ENCODE results near the gene CBX3. TPM values are rescaled to one million over a fixed set of nuclear protein-coding genes. Genes with fewer than 3 reads are reported as not detected.
"Not testable (repeated sequence)": the region's sequence is repeated elsewhere in the genome, so short reads cannot be mapped to it uniquely, and the experiment has no call there.

Gene CBX3
- total RNA-seq, 1 donor from 2014 or later = 54.2 TPM

DNA sequence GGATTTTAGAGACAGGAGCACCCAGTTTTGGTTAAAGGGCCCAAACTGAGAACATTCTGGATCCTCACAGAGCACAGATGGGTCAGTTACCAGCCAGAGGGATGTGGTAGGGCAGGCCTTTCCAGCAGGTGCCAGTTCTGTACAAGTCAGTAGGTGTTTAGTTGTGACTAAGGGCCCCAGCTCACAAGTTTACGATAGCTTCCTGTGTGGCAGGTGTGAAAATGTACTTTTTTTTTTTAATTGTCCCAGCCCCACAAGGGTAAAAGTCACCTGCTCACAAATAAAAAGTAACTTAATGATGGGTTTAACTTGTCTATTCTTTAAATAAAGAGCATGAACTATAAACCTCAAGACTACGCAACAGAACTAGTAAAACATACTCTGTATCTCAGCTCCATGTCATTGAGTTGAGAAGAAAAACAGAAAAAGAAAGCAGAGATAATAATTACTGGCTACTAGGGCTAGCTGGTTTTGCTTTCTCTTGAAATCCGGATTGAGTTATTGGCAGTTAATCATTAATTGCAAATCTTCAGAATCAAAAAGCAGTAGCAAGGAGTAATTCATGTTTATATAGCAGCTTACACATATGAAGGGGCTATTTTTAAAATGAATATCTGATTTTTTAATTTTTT lies 34.1 kb upstream of the CBX3 start:
- intact Hi-C loops (cut with DNase I) = no loop called here
- ATAC-seq (ENCODE audit: poor library complexity) (no peak), DNase-seq (no peak)

DNA sequence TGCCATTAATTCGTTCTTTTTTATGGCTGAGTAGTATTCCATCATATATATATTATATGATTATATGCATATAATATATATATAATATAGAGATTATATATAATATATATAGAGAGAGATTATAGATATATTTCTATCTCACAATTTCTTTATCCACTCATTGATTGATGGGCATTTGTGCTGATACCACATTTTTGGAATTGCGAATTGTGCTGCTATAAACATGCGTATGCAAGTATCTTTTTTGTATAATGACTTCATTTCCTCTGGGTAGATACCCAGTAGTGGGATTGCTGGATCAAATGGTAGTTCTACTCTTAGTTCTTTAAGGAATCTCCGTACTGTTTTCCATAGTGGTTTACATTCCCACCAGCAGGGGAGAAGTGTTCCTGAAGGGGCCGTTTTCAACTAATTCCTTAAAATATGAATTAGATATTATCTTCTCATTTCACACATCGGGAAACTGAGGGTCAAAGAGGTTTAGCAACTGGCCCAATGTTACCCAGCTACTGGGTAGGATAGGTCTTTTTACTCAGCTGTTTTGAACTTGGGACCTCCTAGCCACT lies 33.0 kb upstream of the CBX3 start:
- intact Hi-C loops (cut with DNase I) = no loop called here
- DNase-seq (no peak), ATAC-seq (ENCODE audit: poor library complexity) (no peak)

DNA sequence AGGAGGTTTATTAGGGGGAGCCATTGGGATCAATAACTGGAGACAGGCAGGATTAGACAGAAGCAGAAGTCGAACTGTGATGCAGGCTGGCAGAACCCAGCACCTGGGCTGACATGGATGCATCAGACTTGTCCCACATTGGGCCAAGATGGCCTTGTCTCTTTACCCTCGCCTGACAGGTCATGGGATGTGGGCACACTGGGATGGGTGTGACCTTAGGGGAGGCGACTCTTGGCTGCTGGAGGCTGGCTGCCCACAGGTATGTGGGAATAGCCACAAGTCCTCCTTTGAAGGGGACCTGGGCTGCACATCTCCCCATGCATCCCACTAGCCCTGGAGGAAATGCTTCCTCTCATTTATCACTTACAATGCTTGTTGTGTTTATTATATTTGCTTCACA lies 32.3 kb upstream of the CBX3 start:
- intact Hi-C loops (cut with DNase I) = no loop called here
- DNase-seq (no peak), ATAC-seq (ENCODE audit: poor library complexity) (no peak)

DNA sequence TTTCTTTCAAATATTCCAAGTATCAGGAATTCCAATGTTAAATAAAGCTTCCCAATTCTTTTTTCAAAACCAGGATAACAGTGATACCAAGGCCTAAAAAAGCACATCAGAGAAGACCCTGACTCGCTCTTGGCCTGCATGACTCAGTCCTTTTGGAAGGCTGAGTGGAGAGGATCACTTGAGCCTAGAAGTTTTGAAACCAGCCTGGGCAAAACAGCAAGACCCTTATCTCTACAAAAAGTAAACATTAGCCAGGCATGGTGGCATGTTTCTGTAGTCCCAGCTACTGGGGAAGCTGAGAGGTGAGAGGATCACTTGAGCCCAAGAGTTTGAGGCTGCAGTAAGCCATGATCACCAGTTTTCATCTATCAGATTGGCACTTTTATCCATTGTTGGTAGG lies 30.9 kb upstream of the CBX3 start:
- intact Hi-C loops (cut with DNase I) = no loop called here
- ATAC-seq (ENCODE audit: poor library complexity) (no peak), DNase-seq (no peak)

DNA sequence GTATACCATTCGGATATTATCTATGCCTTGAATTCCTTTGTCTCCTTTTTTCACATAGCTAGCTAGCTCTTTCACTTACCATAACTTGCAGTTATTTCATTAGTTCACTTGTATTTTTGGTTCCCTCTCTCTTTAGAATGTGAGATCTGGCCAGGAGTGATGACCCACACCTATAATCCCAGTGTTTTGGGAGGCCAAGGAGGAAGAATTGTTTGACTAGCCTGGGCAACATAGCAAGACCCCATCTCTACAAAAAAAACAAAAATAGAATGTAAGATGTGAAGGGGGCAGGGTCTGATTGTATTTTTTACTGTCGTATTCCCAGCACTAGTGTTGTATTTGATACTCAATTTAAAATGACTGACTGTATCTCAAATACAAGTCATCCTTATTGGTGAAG lies 29.9 kb upstream of the CBX3 start:
- no peak for ATAC-seq (ENCODE audit: poor library complexity)
- intact Hi-C loops (cut with DNase I) = no loop called here
- no peak for DNase-seq

DNA sequence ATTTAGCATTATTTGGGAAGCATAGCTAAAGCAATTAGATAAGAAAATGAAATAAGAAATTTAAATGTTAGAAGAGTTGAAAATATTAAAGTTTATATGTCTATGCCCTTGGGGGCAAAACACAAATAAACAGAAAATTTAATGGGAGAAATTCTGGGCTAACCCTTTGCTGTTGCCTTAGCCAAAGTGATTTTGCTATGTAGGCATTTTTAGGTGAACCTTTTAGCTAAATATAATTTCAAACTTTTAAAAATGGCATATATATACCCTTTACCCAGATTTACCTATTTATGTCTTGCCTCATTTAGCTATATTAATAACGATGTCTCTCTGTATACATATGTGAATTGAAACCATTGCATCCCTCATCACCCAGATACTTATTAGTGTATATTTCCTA lies 29.5 kb upstream of the CBX3 start:
- intact Hi-C loops (cut with DNase I) = no loop called here
- no peak for DNase-seq
- no peak for ATAC-seq (ENCODE audit: poor library complexity)

DNA sequence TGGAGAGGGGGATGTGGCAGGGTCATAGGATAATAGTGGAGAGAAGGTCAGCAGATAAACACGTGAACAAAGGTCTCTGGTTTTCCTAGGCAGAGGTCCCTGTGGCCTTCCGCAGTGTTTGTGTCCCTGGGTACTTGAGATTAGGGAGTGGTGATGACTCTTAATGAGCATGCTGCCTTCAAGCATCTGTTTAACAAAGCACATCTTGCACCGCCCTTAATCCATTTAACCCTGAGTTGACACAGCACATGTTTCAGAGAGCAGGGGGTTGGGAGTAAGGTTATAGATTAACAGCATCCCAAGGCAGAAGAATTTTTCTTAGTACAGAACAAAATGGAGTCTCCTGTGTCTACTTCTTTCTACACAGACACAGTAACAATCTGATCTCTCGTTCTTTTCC lies 25.6 kb upstream of the CBX3 start:
- intact Hi-C loops (cut with DNase I); DNase-seq; ATAC-seq (ENCODE audit: poor library complexity): not testable (repeated sequence)

DNA sequence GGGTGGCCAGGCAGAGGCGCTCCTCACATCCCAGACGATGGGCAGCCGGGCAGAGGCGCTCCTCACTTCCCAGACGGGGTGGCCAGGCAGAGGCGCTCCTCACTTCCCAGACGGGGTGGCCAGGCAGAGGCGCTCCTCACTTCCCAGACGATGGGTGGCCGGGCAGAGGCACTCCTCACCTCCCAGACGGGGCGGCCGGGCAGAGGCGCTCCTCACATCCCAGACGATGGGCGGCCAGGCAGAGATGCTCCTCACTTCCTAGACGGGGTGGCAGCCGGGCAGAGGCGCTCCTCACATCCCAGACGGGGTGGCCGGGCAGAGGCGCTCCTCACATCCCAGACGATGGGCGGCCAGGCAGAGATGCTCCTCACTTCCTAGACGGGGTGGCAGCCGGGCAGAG lies 24.8 kb upstream of the CBX3 start:
- ATAC-seq (ENCODE audit: poor library complexity); intact Hi-C loops (cut with DNase I); DNase-seq: not testable (repeated sequence)

DNA sequence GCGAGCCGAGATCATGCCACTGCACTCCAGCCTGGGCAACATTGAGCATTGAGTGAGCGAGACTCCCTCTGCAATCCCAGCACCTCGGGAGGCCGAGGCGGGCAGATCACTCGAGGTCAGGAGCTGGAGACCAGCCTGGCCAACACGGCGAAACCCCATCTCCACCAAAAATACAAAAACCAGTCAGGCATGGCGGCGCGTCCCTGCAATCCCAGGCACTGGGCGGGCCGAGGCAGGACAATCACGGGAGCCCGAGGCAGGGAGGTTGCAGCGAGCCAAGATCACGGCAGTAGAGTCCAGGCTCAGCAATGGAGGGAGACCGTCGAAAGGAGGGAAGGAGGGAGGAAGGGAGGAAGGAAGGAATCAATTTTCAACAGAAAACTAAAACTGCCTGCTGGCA lies 24.3 kb upstream of the CBX3 start:
- intact Hi-C loops (cut with DNase I); DNase-seq; ATAC-seq (ENCODE audit: poor library complexity): not testable (repeated sequence)

DNA sequence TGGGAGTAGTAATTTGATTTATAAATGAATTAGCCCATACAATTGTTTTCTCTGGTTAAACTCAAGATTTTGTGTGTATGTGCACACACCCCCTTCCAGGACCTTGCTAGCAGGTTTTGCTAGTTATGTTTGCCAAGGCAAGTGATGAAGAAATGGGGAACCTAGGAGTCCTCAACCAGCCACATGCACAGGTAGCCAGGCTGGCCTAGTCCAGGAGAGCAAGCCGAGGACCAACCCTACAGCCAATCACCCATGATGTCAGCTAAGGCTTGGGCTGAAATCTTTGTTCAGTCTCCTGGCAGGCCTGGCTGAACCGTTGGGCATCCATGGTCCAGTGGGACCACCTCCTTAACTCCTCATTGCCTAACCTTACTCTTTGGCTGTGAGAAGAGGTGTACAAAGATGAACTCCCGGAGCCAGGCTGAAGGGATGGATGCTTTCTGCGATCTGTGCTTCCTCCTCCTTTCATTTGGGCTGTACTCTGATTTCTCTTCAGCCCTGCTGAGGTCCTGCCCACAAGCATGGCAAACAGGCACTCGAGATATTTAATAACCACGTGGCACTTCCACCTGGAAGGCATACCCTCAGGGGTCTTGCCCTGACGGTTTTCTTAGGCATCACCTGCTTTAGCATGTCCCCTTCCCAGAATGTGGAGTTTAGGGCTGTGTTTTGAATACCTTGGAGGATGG lies 23.1 kb upstream of the CBX3 start:
- no peak for DNase-seq
- ATAC-seq (ENCODE audit: poor library complexity) = no peak
- intact Hi-C loops (cut with DNase I) = no loop called here

DNA sequence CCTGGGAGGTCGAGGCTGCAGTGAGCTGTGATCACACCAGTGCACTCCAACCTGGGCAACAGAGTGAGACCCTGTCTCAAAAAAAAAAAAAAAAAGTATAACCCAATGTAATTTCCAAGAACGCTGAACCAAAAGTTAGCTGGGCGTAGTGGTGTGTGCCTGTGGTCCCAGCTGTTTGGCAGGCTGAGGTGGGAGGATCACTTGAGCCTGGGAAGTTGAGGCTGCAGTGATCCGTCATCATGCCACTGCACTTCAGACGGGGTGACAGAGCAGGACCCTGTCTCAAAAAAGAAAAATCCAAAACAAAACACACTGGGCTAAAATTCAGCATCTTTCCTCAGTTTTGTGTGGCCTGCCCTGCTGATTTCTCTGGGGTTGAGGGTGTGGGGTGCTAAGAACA lies 22.1 kb upstream of the CBX3 start:
- intact Hi-C loops (cut with DNase I) = no loop called here
- ATAC-seq (ENCODE audit: poor library complexity) = no peak

DNA sequence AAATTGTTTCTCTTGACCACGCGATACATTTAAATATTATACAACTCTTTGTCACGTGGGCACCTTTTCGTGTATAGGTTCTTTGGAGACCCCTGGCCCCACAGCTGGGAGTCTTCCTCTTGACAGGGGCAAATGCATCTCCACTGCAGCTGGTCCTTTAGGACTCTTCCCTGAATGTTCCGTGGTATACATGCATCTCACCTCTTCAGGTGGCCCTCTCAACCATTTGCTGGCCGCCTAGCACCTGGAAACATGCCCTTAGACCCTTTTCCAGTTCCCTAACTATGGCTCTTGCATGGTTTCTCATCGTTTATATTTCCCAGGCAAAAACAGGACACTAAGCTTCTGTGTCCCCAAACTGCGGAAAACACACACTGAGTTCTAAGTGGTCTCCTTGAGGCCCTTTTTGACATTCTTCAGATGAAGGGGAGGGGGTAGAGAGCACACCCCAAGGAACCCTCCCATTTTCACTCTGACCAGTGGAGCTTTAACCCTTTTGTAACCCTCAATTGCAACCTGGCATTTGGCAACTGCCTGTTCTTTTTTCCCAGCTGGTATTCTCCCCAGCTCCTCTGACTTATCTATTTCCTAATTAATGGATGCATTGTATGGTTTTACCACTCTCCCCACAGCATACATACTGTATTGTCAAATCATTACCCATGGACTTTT lies 21.6 kb upstream of the CBX3 start:
- intact Hi-C loops (cut with DNase I) = no loop called here
- DNase-seq = no peak
- ATAC-seq (ENCODE audit: poor library complexity) = peak; percentile 2

More for the DNA sequence above, 22.1 kb upstream of the CBX3 start:
- DNase-seq = no peak

DNA sequence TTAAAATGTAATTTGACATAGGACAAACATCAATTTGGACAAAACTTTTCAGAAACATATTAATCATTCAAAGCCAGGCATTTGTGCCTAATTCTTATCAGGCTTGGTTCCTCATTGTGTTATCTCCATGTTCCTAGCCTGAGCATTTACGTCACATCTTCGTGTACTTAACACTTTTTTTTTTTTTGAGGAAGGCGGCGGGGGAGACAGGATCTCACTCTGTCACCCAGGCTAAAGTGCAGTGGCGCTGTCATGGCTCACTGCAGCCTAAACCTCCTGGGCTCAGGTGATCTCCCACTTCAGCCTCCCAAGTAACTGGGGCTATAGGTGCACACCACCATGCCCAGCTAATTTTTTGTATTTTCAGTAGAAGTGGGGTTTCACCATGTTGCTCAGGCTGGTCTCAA lies 20.8 kb upstream of the CBX3 start:
- ATAC-seq (ENCODE audit: poor library complexity) (peak; percentile 14), DNase-seq (no peak)
- intact Hi-C loops (cut with DNase I) = no loop called here

DNA sequence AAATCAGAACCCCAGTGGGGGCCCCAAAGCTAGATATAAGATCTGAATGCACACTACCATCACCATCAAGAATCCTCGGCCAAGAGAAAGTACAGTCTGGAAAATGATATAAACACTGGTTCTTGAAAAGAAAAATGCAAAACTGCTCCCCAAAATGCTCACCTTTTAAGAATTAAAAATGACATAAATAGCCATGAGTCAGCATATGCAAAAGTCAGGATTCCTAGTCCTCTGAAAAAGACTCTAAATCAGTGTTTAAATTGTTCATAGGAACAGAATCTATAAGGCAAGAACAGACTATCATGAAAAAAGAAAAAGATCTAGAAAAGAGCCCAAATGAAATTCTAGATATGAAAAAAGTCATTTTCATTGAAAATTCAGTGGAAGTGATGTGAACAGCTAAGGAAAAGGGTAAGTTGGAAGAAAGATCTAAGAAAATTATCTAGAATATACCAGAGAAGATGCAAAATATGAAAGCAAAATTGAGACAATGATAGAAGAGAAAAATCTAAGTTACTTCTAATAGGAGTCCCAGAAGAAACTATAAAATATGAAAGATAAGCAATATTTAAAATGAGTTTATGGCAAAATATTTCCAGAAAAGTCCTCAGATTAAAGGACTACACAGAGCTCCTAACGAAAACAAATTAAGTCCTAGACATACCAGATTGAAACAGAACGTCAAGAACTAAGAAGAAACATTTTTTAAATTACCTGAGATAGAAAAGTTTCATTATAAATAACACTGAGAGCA lies 19.9 kb upstream of the CBX3 start:
- intact Hi-C loops (cut with DNase I) = no loop called here
- DNase-seq (no peak), ATAC-seq (ENCODE audit: poor library complexity) (no peak)

DNA sequence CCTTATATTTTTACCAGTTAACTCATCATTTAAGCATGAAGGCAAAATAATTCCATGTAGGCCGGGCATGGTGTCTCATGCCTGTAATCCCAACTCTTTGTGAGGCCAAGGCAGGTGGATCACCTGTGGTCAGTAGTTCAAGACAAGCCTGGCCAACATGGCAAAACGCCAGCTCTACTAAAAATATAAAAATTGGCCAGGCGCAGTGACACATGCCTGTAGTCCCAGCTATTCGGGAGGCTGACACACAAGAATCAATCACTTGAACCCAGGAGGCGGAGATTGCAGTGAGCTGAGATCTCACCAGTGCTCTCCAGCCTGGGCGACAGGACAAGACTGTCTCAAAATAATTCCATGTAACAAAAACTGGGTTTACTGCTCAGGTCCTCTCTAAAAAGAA lies 19.3 kb upstream of the CBX3 start:
- peak; percentile 20 for ATAC-seq (ENCODE audit: poor library complexity)
- intact Hi-C loops (cut with DNase I) = no loop called here
- DNase-seq = no peak

DNA sequence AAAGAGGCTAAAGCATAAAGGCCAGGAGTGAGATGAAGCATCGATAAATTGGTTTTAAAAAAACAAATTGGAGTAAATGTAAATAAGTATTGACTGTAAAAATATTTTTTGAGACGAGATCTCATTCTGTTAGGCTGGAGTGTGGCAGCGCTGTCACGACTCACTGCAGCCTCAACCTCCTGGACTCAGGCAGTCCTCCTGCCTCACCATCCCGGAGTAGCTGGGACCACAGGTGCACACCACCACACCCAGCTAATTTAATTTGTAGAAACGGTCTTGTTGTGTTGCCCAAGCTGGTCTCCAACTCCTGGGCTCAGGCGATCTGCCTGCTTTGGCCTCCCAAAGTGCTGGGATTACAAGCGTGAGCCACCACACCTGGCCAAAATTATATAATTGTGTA lies 18.8 kb upstream of the CBX3 start:
- ATAC-seq (ENCODE audit: poor library complexity) (no peak), DNase-seq (no peak)
- intact Hi-C loops (cut with DNase I) = no loop called here

DNA sequence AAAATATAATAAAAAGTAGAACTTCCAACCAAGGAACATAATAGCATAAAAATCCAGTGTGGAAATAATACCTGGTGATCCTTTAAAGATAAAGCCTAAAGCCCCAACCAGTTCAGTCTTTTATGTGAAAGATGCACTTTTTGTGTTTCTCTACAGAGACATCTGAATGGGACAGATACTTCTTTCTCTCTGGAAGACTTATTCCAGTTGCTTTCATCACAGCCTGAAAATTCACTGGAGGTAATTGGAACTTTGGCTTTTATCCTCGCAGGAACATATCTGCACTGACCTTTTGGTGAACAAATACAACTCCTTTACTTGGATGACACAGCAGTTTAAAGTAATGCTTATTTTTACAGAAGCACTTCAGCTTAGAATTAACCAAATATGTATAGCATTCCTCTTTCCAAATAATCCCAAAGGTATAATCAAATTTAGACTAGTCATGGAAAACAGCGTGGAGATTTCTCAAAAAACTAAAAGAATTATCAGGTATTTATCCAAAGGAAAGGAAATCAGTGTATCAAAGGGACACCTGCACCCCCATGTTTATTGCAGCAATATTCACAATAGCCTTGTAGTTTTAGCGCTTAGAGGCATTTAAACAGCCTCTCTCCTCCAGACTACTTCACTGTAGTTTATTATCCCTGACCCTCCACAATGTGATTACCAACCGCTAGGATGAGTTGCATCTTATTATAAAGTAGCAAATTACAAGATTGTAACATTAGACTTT lies 17.8 kb upstream of the CBX3 start:
- DNase-seq (no peak), ATAC-seq (ENCODE audit: poor library complexity) (no peak)
- intact Hi-C loops (cut with DNase I) = no loop called here

DNA sequence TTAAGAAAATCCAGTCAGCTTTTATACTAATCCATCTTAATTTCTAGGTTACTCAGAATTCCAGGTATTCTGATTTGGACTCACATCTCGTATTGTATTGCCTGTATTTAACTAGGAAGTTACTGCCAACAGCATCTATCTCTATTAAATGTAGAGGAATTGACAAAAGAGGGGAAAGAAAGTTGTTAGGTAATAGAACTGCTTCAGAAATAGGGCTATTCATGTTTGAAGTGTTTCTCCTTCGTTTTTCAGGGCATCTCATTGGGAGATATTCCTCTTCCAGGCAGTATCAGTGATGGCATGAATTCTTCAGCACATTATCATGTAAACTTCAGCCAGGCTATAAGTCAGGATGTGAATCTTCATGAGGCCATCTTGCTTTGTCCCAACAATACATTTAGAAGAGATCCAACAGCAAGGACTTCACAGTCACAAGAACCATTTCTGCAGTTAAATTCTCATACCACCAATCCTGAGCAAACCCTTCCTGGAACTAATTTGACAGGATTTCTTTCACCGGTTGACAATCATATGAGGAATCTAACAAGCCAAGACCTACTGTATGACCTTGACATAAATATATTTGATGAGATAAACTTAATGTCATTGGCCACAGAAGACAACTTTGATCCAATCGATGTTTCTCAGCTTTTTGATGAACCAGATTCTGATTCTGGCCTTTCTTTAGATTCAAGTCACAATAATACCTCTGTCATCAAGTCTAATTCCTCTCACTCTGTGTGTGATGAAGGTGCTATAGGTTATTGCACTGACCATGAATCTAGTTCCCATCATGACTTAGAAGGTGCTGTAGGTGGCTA lies 17.1 kb upstream of the CBX3 start:
- intact Hi-C loops (cut with DNase I); DNase-seq; ATAC-seq (ENCODE audit: poor library complexity): not testable (repeated sequence)
